Activated CD4-positive, alpha-beta T cell treated with anti-CD3 and anti-CD28 coated beads, Interleukin-2, amount 50 U/mL, for 4 hours (primary cell): ENCODE measurements around the gene HS3ST6.

Experiments used
- DNase-seq, 2 experiments: peaks; one replicate each; pipeline ENCODE4 v3.0.0-alpha.2; 2020

HS3ST6 gene

GRCh38 chr16:1874854-1875253 lies 43.4 kb downstream of the HS3ST6 start:
- DNase-seq: no peak

GRCh38 chr16:1871974-1872635 lies 46.1 kb downstream of the HS3ST6 start, which contains the start of gene MEIOB:
TSS of gene MEIOB (minus strand) at chr16:1872164. CDS start at chr16:1868175, 3,989 bp downstream.
- DNase-seq: peak; percentile 6 to 9

GRCh38 chr16:1870365-1871082 lies 47.7 kb downstream of the HS3ST6 start:
- no peak for DNase-seq

- no peak for DNase-seq
Measured at GRCh38 chr16:1865902-1866690, 52.1 kb downstream of the HS3ST6 start.

- DNase-seq: no peak
Measured at GRCh38 chr16:1863681-1864460, 54.3 kb downstream of the HS3ST6 start.

- no peak for DNase-seq
Measured at GRCh38 chr16:1862394-1862793, 55.8 kb downstream of the HS3ST6 start.

GRCh38 chr16:1861730-1862129 lies 56.5 kb downstream of the HS3ST6 start:
- DNase-seq: no peak
